ENCODE measurements around the gene L3MBTL4.

L3MBTL4 gene

GRCh38 chr18:5951515-5952091 is 463.1 kb downstream of the L3MBTL4 start:
- Histone ChIP-seq H3K4me2 (ENCODE audit: low read length, poor library complexity, severe bottlenecking) (no peak overlapping the region), H2BK15ac (ENCODE audit: low read depth, poor library complexity, severe bottlenecking) (no peak overlapping the region), H3K27ac (ENCODE audit: low read length, poor library complexity, severe bottlenecking) (no peak overlapping the region), H3K9ac (ENCODE audit: low read length) (no peak overlapping the region), H3K4me1 (ENCODE audit: control insufficient read depth, insufficient read depth, low read depth, low read length) (no peaks in the 10 kb centered on the region), H3K23ac (ENCODE audit: low read length in 2 of 2) (no peak overlapping the region), H3K36me3 (ENCODE audit: control insufficient read depth in 1 of 2, insufficient read depth in 2 of 2, low read depth in 1 of 2, low read length in 2 of 2) (no peaks in the 10 kb centered on the region), H3K9me3 (ENCODE audit: control insufficient read depth, low read length) (no peaks in the 10 kb centered on the region), H4K8ac (ENCODE audit: low read length) (no peak overlapping the region), H3K27me3 (ENCODE audit: control insufficient read depth in 1 of 2, insufficient read depth in 1 of 2, low read length in 2 of 2) (no peaks in the 10 kb centered on the region), H2AK5ac (ENCODE audit: low read length, severe bottlenecking) (no peak overlapping the region), H3K4me3 (ENCODE audit: insufficient read depth in 1 of 2, low read depth in 1 of 2, low read length in 2 of 2) (no peak overlapping the region), H2BK12ac (ENCODE audit: low read length in 2 of 2) (no peak overlapping the region), H2BK5ac (ENCODE audit: low read depth, low read length, poor library complexity, severe bottlenecking) (no peak overlapping the region), H2BK120ac (ENCODE audit: low read depth, low read length) (no peak overlapping the region), H3K14ac (ENCODE audit: low read length in 2 of 2) (no peak overlapping the region), H2AFZ (ENCODE audit: low read depth, low read length) (no peak overlapping the region), H4K91ac (ENCODE audit: low read length) (no peak overlapping the region), H3K4ac (ENCODE audit: low read depth in 1 of 2, low read length in 2 of 2) (no peak overlapping the region), H3K79me1 (replicated peaks; ENCODE audit: low read length, poor library complexity, severe bottlenecking) (no peaks in the 10 kb centered on the region), H3K18ac (ENCODE audit: low read depth in 1 of 2, low read length in 2 of 2) (no peak overlapping the region)
- 89% methylated on average over 4 of the region's 4 CpGs for WGBS
- no peak for DNase-seq

DNA sequence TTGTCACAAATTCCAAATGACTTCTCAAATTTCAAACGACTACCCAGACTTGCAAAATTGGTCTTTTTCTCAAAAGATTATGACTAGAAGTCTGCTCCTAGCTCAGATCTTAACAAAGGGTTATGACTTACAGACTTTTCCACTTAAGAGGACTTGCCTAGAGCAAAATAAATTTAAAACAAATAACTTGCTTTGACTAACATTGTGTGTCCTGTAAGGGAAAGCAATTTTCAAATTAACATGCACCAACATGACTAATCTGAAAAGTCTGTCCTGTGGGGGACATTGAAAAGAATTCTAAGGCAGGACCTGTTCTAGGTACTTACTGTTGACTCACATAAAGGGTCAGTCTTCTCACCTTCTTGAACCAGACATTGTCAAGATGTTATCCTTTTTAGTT is 465.9 kb downstream of the L3MBTL4 start:
- no peak for DNase-seq
- 45% methylated on average over 1 of the region's 1 CpG for WGBS
- no peak overlapping the region for H3K9ac ChIP-seq (ENCODE audit: low read length)

GRCh38 chr18:5948237-5948636 is 466.5 kb downstream of the L3MBTL4 start:
- H3K27ac ChIP-seq (ENCODE audit: low read length, poor library complexity, severe bottlenecking): no peak overlapping the region
- H3K79me1 ChIP-seq (replicated peaks; ENCODE audit: low read length, poor library complexity, severe bottlenecking): no peaks in the 10 kb centered on the region
- H2BK15ac ChIP-seq (ENCODE audit: low read depth, poor library complexity, severe bottlenecking): no peak overlapping the region
- no peak for DNase-seq
- H3K9me3 ChIP-seq (ENCODE audit: control insufficient read depth, low read length): no peaks in the 10 kb centered on the region
- H2AK5ac ChIP-seq (ENCODE audit: low read length, severe bottlenecking): no peak overlapping the region
- no peak overlapping the region for H2BK12ac ChIP-seq (ENCODE audit: low read length in 2 of 2)
- no peaks in the 10 kb centered on the region for H3K27me3 ChIP-seq (ENCODE audit: control insufficient read depth in 1 of 2, insufficient read depth in 1 of 2, low read length in 2 of 2)
- no peak overlapping the region for H2BK5ac ChIP-seq (ENCODE audit: low read depth, low read length, poor library complexity, severe bottlenecking)
- H2AFZ ChIP-seq (ENCODE audit: low read depth, low read length): no peak overlapping the region
- no peak overlapping the region for H3K18ac ChIP-seq (ENCODE audit: low read depth in 1 of 2, low read length in 2 of 2)
- H3K14ac ChIP-seq (ENCODE audit: low read length in 2 of 2): no peak overlapping the region
- H3K23ac ChIP-seq (ENCODE audit: low read length in 2 of 2): no peak overlapping the region
- H3K4me3 ChIP-seq (ENCODE audit: insufficient read depth in 1 of 2, low read depth in 1 of 2, low read length in 2 of 2): no peak overlapping the region
- WGBS: 80% methylated on average over 1 of the region's 2 CpGs
- no peaks in the 10 kb centered on the region for H3K4me1 ChIP-seq (ENCODE audit: control insufficient read depth, insufficient read depth, low read depth, low read length)
- no peak overlapping the region for H4K91ac ChIP-seq (ENCODE audit: low read length)
- H4K8ac ChIP-seq (ENCODE audit: low read length): no peak overlapping the region
- no peak overlapping the region for H3K4me2 ChIP-seq (ENCODE audit: low read length, poor library complexity, severe bottlenecking)
- H3K9ac ChIP-seq (ENCODE audit: low read length): no peak overlapping the region
- no peaks in the 10 kb centered on the region for H3K36me3 ChIP-seq (ENCODE audit: control insufficient read depth in 1 of 2, insufficient read depth in 2 of 2, low read depth in 1 of 2, low read length in 2 of 2)
- H2BK120ac ChIP-seq (ENCODE audit: low read depth, low read length): no peak overlapping the region
- H3K4ac ChIP-seq (ENCODE audit: low read depth in 1 of 2, low read length in 2 of 2): no peak overlapping the region

More for the DNA sequence above, 465.9 kb downstream of the L3MBTL4 start:
- H2BK5ac ChIP-seq (ENCODE audit: low read depth, low read length, poor library complexity, severe bottlenecking): no peak overlapping the region
- no peak overlapping the region for H3K4me3 ChIP-seq (ENCODE audit: insufficient read depth in 1 of 2, low read depth in 1 of 2, low read length in 2 of 2)
- no peak overlapping the region for H4K91ac ChIP-seq (ENCODE audit: low read length)
- H2BK12ac ChIP-seq (ENCODE audit: low read length in 2 of 2): no peak overlapping the region
- H3K4me1 ChIP-seq (ENCODE audit: control insufficient read depth, insufficient read depth, low read depth, low read length): no peaks in the 10 kb centered on the region
- no peak overlapping the region for H3K4me2 ChIP-seq (ENCODE audit: low read length, poor library complexity, severe bottlenecking)
- no peak overlapping the region for H3K23ac ChIP-seq (ENCODE audit: low read length in 2 of 2)
- H3K36me3 ChIP-seq (ENCODE audit: control insufficient read depth in 1 of 2, insufficient read depth in 2 of 2, low read depth in 1 of 2, low read length in 2 of 2): no peaks in the 10 kb centered on the region
- no peak overlapping the region for H3K27ac ChIP-seq (ENCODE audit: low read length, poor library complexity, severe bottlenecking)
- H2AFZ ChIP-seq (ENCODE audit: low read depth, low read length): no peak overlapping the region
- H4K8ac ChIP-seq (ENCODE audit: low read length): no peak overlapping the region
- H2BK15ac ChIP-seq (ENCODE audit: low read depth, poor library complexity, severe bottlenecking): no peak overlapping the region
- H3K18ac ChIP-seq (ENCODE audit: low read depth in 1 of 2, low read length in 2 of 2): no peak overlapping the region
- H3K9me3 ChIP-seq (ENCODE audit: control insufficient read depth, low read length): no peaks in the 10 kb centered on the region
- no peak overlapping the region for H3K4ac ChIP-seq (ENCODE audit: low read depth in 1 of 2, low read length in 2 of 2)
- no peak overlapping the region for H2AK5ac ChIP-seq (ENCODE audit: low read length, severe bottlenecking)
- H3K14ac ChIP-seq (ENCODE audit: low read length in 2 of 2): no peak overlapping the region
- no peaks in the 10 kb centered on the region for H3K27me3 ChIP-seq (ENCODE audit: control insufficient read depth in 1 of 2, insufficient read depth in 1 of 2, low read length in 2 of 2)
- no peaks in the 10 kb centered on the region for H3K79me1 ChIP-seq (replicated peaks; ENCODE audit: low read length, poor library complexity, severe bottlenecking)
- no peak overlapping the region for H2BK120ac ChIP-seq (ENCODE audit: low read depth, low read length)

GRCh38 chr18:5944448-5944847 is 470.3 kb downstream of the L3MBTL4 start:
- Histone ChIP-seq H3K18ac (ENCODE audit: low read depth in 1 of 2, low read length in 2 of 2) (no peak overlapping the region), H2AFZ (ENCODE audit: low read depth, low read length) (no peak overlapping the region), H2BK12ac (ENCODE audit: low read length in 2 of 2) (no peak overlapping the region), H3K23ac (ENCODE audit: low read length in 2 of 2) (no peak overlapping the region), H3K79me1 (replicated peaks; ENCODE audit: low read length, poor library complexity, severe bottlenecking) (no peaks in the 10 kb centered on the region), H3K9ac (ENCODE audit: low read length) (no peak overlapping the region), H4K8ac (ENCODE audit: low read length) (no peak overlapping the region), H3K9me3 (ENCODE audit: control insufficient read depth, low read length) (no peaks in the 10 kb centered on the region), H3K4me3 (ENCODE audit: insufficient read depth in 1 of 2, low read depth in 1 of 2, low read length in 2 of 2) (no peak overlapping the region), H2BK120ac (ENCODE audit: low read depth, low read length) (no peak overlapping the region), H3K4ac (ENCODE audit: low read depth in 1 of 2, low read length in 2 of 2) (no peak overlapping the region), H2BK5ac (ENCODE audit: low read depth, low read length, poor library complexity, severe bottlenecking) (no peak overlapping the region), H3K27me3 (ENCODE audit: control insufficient read depth in 1 of 2, insufficient read depth in 1 of 2, low read length in 2 of 2) (peaks cover 0 to 14% of the 10 kb centered on the region in 2 experiments), H3K14ac (ENCODE audit: low read length in 2 of 2) (no peak overlapping the region), H2AK5ac (ENCODE audit: low read length, severe bottlenecking) (no peak overlapping the region), H3K36me3 (ENCODE audit: control insufficient read depth in 1 of 2, insufficient read depth in 2 of 2, low read depth in 1 of 2, low read length in 2 of 2) (no peaks in the 10 kb centered on the region), H3K4me2 (ENCODE audit: low read length, poor library complexity, severe bottlenecking) (no peak overlapping the region), H4K91ac (ENCODE audit: low read length) (no peak overlapping the region), H3K4me1 (ENCODE audit: control insufficient read depth, insufficient read depth, low read depth, low read length) (no peaks in the 10 kb centered on the region), H2BK15ac (ENCODE audit: low read depth, poor library complexity, severe bottlenecking) (no peak overlapping the region), H3K27ac (ENCODE audit: low read length, poor library complexity, severe bottlenecking) (no peak overlapping the region)
- WGBS: no CpG with 5 or more reads among the region's 3 CpGs
- no peak for DNase-seq
